ENCODE data around the gene RNFT2. TPM values are rescaled to one million over a fixed set of nuclear protein-coding genes. Genes with fewer than 3 reads are reported as not detected.

RNFT2 gene
- total RNA-seq, 1 donor from 2014 or later: 2.6 TPM

DNA sequence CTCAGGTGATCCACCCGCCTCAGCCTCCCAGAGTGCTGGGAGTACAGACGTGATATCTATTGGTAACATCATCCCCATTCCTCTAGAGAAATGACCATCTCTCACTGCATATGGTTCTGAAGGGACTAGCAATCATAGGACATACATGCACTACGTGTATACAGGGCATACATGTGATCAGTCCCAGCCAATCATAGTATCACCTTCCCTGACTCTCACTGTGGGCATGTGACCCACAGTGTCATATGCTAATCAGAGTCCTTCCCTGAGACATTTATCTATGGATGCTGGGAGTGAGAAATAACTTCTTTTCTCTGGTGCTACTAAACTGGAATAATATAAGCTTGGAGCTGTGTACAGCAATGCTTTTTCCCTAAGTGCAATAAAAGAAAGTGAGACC, 160.6 kb downstream of the RNFT2 start:
- DNase-seq: no peak
- H3K36me3 ChIP-seq: no peaks in the 10 kb centered on the region
- H3K9me3 ChIP-seq: no peaks in the 10 kb centered on the region
- no peak overlapping the region for H3K4me3 ChIP-seq
- TF ChIP-seq, protein P1, sequence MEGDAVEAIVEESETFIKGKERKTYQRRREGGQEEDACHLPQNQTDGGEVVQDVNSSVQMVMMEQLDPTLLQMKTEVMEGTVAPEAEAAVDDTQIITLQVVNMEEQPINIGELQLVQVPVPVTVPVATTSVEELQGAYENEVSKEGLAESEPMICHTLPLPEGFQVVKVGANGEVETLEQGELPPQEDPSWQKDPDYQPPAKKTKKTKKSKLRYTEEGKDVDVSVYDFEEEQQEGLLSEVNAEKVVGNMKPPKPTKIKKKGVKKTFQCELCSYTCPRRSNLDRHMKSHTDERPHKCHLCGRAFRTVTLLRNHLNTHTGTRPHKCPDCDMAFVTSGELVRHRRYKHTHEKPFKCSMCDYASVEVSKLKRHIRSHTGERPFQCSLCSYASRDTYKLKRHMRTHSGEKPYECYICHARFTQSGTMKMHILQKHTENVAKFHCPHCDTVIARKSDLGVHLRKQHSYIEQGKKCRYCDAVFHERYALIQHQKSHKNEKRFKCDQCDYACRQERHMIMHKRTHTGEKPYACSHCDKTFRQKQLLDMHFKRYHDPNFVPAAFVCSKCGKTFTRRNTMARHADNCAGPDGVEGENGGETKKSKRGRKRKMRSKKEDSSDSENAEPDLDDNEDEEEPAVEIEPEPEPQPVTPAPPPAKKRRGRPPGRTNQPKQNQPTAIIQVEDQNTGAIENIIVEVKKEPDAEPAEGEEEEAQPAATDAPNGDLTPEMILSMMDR (IDR thresholded peaks at IDR 0.05): no peak
- no peak for ATAC-seq
- intact Hi-C loops (cut with DNase I): no loop called here
- H3K27me3 ChIP-seq: no peaks in the 10 kb centered on the region
- no peak overlapping the region for H3K27ac ChIP-seq
- no peaks in the 10 kb centered on the region for H3K4me1 ChIP-seq

- no peaks in the 10 kb centered on the region for H3K9me3 ChIP-seq
- H3K36me3 ChIP-seq: no peaks in the 10 kb centered on the region
- H3K27me3 ChIP-seq: no peaks in the 10 kb centered on the region
- no peak overlapping the region for H3K4me3 ChIP-seq
- ATAC-seq (no peak), DNase-seq (no peak)
- no peaks in the 10 kb centered on the region for H3K4me1 ChIP-seq
- TF ChIP-seq, protein P1 (IDR thresholded peaks at IDR 0.05): no peak
- H3K27ac ChIP-seq: no peak overlapping the region
- intact Hi-C loops (cut with DNase I): no loop called here
These were observed 163.5 kb downstream of the RNFT2 start for GRCh38 chr12:116901612-116902011.

Other genes with a start within 250 kb of the RNFT2 start
- gene MAP1LC3B2, start 178.9 kb upstream of the RNFT2 start, total RNA-seq: not detected
- 126 TPM for gene SPRING1, start 246 bp upstream of the RNFT2 start, total RNA-seq
- not detected for gene HRK, start 143.1 kb downstream of the RNFT2 start, total RNA-seq
- 16.8 TPM for gene FBXW8, start 172.6 kb downstream of the RNFT2 start, total RNA-seq

Data from upper lobe of right lung (tissue), 1 donor.